Measurements from ENCODE around the gene TCF12. TPM values are rescaled to one million over a fixed set of nuclear protein-coding genes. Genes with fewer than 3 reads are reported as not detected.
A peak's percentile ranks its signal among the peaks of the same experiment; 100 is the strongest.
"Not testable (repeated sequence)": the region's sequence is repeated elsewhere in the genome, so short reads cannot be mapped to it uniquely, and the experiment has no call there.

Gene TCF12
- total RNA-seq, 1 donor from 2014 or later = 84.6 TPM

DNA sequence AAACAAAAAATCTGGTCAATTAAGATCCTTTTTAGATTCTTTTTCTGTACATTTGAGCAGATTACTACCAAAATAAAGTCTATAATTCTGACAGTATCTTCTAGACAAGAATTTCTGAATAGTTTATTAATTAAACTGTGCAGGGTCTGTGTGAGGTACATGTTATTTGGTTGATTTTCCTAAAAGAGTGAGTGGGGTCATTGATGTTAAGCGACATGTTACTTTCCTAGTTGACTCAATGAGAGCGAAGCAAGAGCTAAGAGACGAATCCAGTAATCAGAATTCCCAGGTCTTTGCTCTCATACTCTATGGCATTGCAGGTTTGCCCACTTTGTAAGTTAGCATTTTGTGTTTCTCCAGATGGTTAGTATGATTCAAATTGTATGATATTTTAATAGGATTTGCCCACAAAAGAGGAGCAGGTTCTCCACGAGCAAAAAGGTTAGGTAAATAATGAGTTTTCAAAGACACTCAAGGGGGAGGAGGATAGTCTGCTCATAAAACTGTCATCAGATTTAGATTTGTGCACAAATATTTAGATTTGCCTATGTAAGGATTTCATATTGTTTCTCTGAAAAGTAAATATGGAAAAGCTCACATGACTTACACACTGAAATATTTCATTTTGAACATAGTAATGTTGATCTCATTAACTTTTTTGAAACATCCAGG lies 240.7 kb downstream of the TCF12 start:
- no peaks in the 10 kb centered on the region for H3K27me3 ChIP-seq (ENCODE audit: control insufficient read depth, insufficient read depth, low read length)
- TF ChIP-seq, protein P1, sequence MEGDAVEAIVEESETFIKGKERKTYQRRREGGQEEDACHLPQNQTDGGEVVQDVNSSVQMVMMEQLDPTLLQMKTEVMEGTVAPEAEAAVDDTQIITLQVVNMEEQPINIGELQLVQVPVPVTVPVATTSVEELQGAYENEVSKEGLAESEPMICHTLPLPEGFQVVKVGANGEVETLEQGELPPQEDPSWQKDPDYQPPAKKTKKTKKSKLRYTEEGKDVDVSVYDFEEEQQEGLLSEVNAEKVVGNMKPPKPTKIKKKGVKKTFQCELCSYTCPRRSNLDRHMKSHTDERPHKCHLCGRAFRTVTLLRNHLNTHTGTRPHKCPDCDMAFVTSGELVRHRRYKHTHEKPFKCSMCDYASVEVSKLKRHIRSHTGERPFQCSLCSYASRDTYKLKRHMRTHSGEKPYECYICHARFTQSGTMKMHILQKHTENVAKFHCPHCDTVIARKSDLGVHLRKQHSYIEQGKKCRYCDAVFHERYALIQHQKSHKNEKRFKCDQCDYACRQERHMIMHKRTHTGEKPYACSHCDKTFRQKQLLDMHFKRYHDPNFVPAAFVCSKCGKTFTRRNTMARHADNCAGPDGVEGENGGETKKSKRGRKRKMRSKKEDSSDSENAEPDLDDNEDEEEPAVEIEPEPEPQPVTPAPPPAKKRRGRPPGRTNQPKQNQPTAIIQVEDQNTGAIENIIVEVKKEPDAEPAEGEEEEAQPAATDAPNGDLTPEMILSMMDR (IDR thresholded peaks at IDR 0.05; ENCODE audit: insufficient read depth, low read length, poor library complexity, severe bottlenecking) = no peak

DNA sequence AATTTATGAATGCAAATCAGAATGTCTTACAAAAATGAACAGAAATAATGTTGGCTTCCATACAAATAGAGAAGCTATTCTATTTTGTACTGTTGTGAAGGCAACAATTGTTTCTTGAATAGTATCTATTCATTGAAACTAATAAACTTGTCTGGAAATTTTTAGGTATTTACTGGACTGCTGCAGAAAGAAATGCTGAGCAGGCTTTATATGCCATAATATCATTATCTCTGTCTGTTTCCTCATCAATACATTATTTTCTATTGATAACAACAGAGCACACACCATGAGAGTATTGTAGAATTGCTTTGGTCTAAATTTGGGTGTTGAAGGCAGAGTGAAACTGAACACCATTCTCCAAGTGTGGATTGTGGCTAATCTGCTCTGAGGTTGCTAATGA lies 241.3 kb downstream of the TCF12 start:
- TF ChIP-seq, protein P1 (IDR thresholded peaks at IDR 0.05; ENCODE audit: insufficient read depth, low read length, poor library complexity, severe bottlenecking) = no peak

More for the DNA sequence above, 240.7 kb downstream of the TCF12 start:
- DNase-seq (ENCODE audit: low read depth) = no peak
- H3K4me3 ChIP-seq (ENCODE audit: low read depth, low read length) = no peak overlapping the region
- no peaks in the 10 kb centered on the region for H3K36me3 ChIP-seq (ENCODE audit: control insufficient read depth, insufficient read depth, low read length)

DNA sequence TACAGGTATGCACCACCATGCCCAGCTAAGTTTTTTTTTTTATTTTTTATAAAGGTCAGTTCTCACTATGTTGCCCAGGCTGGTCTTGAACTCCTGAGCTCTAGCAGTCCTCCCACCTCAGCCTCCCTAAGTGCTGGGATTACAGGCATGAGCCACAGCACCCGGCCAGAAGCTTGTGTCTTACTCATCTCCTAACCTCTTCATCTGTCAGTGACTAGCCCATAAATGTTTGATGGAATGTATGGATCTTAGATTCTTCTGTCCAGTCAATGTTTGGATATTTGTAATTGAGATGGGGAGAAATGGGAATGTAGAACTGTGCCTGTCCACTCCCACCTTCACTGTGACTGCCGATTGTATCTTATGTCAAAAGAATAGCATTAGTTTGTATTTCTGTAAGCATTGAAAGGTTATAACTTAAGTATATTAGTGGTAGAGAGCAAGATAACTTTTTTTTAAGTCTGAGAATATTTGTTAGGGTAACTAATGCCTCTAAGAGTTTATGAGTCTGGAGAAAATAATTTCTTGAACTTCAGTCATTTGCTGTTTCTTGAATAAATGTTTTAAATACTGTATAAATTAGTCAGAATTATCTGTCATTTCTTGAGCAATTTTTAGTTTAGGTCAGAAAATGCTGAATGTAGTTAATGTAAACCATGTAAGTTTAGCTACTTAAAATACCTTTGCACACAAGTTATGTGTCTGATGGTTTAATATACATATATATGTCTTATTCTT lies 242.5 kb downstream of the TCF12 start:
- TF ChIP-seq, protein P1 (IDR thresholded peaks at IDR 0.05; ENCODE audit: insufficient read depth, low read length, poor library complexity, severe bottlenecking) = no peak
- H3K4me3 ChIP-seq (ENCODE audit: low read depth, low read length) = no peak overlapping the region
- no peaks in the 10 kb centered on the region for H3K27me3 ChIP-seq (ENCODE audit: control insufficient read depth, insufficient read depth, low read length)
- H3K36me3 ChIP-seq (ENCODE audit: control insufficient read depth, insufficient read depth, low read length) = no peaks in the 10 kb centered on the region
- DNase-seq (ENCODE audit: low read depth) = no peak

More for the DNA sequence above, 241.3 kb downstream of the TCF12 start:
- Histone ChIP-seq H3K4me3 (ENCODE audit: low read depth, low read length) (no peak overlapping the region), H3K27me3 (ENCODE audit: control insufficient read depth, insufficient read depth, low read length) (no peaks in the 10 kb centered on the region), H3K36me3 (ENCODE audit: control insufficient read depth, insufficient read depth, low read length) (no peaks in the 10 kb centered on the region)
- DNase-seq (ENCODE audit: low read depth) = no peak

DNA sequence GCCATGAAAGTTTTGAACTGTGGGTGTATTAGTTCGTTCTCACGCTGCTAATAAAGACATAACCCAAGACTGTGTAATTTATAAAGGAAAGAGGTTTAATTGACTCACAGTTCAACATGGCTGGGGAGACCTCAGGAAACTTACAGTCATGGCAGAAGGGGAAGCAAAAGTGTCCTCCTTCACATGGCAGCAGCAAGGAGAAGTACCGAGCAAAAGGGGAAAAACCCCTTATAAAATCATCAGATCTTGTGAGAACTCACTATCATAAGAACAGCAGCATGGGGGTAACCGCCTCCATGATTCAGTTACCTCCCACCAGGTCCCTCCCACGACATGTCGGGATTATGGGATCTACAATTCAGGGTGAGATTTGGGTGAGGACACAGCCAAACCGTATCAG lies 245.8 kb downstream of the TCF12 start:
- H3K4me3 ChIP-seq (ENCODE audit: low read depth, low read length); DNase-seq (ENCODE audit: low read depth); H3K36me3 ChIP-seq (ENCODE audit: control insufficient read depth, insufficient read depth, low read length); H3K27me3 ChIP-seq (ENCODE audit: control insufficient read depth, insufficient read depth, low read length): not testable (repeated sequence)

DNA sequence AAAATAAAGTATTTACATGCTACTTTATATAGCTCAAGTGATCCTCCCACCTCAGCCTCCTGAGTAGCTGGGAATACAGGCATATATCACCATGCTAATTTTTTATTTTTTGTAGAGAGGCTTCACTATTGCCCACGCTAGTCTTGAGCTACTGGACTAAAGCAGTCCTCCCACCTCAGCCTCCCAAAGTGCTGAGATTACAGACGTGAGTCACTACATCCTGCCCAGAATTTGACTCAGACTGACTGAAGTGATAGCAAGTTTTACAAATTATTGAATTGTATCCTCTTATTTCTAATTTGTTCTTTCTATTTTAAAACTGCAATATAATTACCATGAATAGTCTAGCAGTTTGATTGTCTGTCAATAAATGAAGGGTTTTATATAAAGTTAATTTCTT lies 247.5 kb downstream of the TCF12 start:
- Histone ChIP-seq H3K27me3 (ENCODE audit: control insufficient read depth, insufficient read depth, low read length) (no peaks in the 10 kb centered on the region), H3K36me3 (ENCODE audit: control insufficient read depth, insufficient read depth, low read length) (no peaks in the 10 kb centered on the region), H3K4me3 (ENCODE audit: low read depth, low read length) (no peak overlapping the region)
- TF ChIP-seq, protein P1 (IDR thresholded peaks at IDR 0.05; ENCODE audit: insufficient read depth, low read length, poor library complexity, severe bottlenecking) = no peak
- peak; percentile 12 for DNase-seq (ENCODE audit: low read depth)

DNA sequence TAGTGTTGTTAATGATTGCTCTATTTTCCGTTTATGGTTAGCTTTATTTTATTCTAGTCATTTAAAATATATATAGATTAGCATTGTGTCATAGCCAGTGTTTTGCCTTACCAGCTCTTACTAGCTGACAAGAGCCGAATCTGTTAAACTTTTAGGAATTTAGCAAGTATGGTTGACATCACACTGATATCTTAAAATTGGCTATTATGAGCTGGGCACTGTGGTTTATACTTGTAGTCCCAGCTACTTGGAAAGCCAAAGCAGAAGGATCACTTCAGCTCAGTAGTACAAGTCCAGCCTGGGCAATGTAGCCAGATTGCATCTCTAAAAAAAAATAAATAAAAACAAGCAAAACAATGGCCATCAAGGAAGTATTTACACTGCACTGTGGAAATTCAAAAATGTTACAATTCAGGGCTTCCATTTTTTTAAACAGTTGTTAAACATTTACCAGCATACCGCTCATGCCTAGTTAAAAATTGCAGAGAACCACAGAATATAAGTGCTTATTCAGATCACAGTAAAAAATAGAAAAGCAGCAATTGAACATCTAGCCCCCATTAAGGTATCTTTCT lies 249.5 kb downstream of the TCF12 start:
- H3K36me3 ChIP-seq (ENCODE audit: control insufficient read depth, insufficient read depth, low read length) = no peaks in the 10 kb centered on the region
- TF ChIP-seq, protein P1 (IDR thresholded peaks at IDR 0.05; ENCODE audit: insufficient read depth, low read length, poor library complexity, severe bottlenecking) = no peak
- no peaks in the 10 kb centered on the region for H3K27me3 ChIP-seq (ENCODE audit: control insufficient read depth, insufficient read depth, low read length)
- peak; percentile 21 for DNase-seq (ENCODE audit: low read depth)
- no peak overlapping the region for H3K4me3 ChIP-seq (ENCODE audit: low read depth, low read length)

All from kidney epithelial cell (primary cell).